DOHH2 (cell line): ENCODE measurements around the gene ENOX1.

Source experiments
- CTCF ChIP-seq: fragments of 200-600 bp; sonication (generic); IDR thresholded peaks from one replicate; pipeline ENCODE4 v1.5.1; 2014; ENCODE audit warnings: antibody characterized with exemption, mild to moderate bottlenecking, low read depth, low read length; ENCODE audit not compliant: poor library complexity, severe bottlenecking
- EZH2phosphoT487 ChIP-seq: fragments of 200-600 bp; sonication (generic); IDR thresholded peaks from 2 replicates; pipeline ENCODE4 v1.6.1; 2017; ENCODE audit warnings: borderline replicate concordance, mild to moderate bottlenecking, antibody characterized with exemption, low read length, moderate library complexity, mixed read lengths

GRCh38 chr13:43432958-43433357, 353.8 kb downstream of the ENOX1 start:
- TF ChIP-seq CTCF (no peak), EZH2phosphoT487 (no peak)
